Measurements from ENCODE around the gene POM121L2.
A peak's percentile ranks its signal among the peaks of the same experiment; 100 is the strongest.

The POM121L2 gene

GRCh38 chr6:27286141-27286540 is 25.9 kb downstream of the POM121L2 start:
- Histone ChIP-seq H3K4me1 (ENCODE audit: control extremely low read depth in 1 of 4, control insufficient read depth in 4 of 4, insufficient read depth in 4 of 4, low read length in 3 of 4) (no peaks in the 10 kb centered on the region), H3K27me3 (replicated peaks in 2 of 5; ENCODE audit: control insufficient read depth in 4 of 5, insufficient read depth in 5 of 5, low read length in 4 of 5) (peaks cover 39 to 97% (median 62%) of the 10 kb centered on the region in 5 experiments), H3K27ac (ENCODE audit: insufficient read depth in 1 of 2, low read depth in 1 of 2, low read length in 2 of 2, poor library complexity in 1 of 2, severe bottlenecking in 2 of 2) (no peak overlapping the region), H3K36me3 (ENCODE audit: control insufficient read depth in 4 of 4, insufficient read depth in 4 of 4, low read length in 3 of 4) (no peaks in the 10 kb centered on the region), H3K4me3 (ENCODE audit: control insufficient read depth in 1 of 7, extremely low read depth in 1 of 7, insufficient read depth in 4 of 7, low read depth in 2 of 7, low read length in 6 of 7) (no peak overlapping the region), H3K9me3 (ENCODE audit: control extremely low read depth in 1 of 5, control insufficient read depth in 4 of 5, insufficient read depth in 2 of 5, low read depth in 1 of 5, low read length in 4 of 5) (peaks cover 5 to 44% (median 16%) of the 10 kb centered on the region in 5 experiments)
- ChIA-PET CTCF (interaction anchor here (0.9 kb wide), 1 partner anchor 267 kb away, joined by 3 read pairs; no protein-coding TSS in a partner anchor), POLR2A (no interaction called here)
- WGBS (ENCODE audit: insufficient coverage), result 100% methylated on average over 1 of the region's 2 CpGs
- DNase-seq, result no peak

GRCh38 chr6:27283279-27283678 is 28.8 kb downstream of the POM121L2 start:
- POLR2A ChIA-PET, result no interaction called here
- CTCF ChIA-PET, result no interaction called here

DNA sequence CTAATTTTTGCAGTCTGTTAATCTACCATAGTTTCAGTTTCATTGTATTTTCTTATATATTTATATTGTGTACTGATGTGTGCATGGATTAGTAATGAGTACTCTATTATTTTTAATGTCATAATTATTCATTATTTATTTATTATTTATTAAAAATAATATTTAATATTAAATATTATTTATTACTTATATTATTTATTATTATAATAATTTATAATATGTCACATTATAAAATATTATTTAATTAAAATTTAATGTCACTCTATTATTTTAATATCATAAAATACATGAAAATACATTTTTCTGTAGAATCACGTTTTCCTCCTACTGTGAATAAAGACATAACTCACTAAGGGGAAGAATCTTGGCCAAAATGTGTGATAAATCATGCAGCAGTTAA is 30.5 kb downstream of the POM121L2 start:
- H3K36me3 ChIP-seq (ENCODE audit: control insufficient read depth in 4 of 4, insufficient read depth in 4 of 4, low read length in 3 of 4), result no peaks in the 10 kb centered on the region
- peaks cover 0 to 12% (median 8%) of the 10 kb centered on the region in 4 experiments for H3K4me1 ChIP-seq (ENCODE audit: control extremely low read depth in 1 of 4, control insufficient read depth in 4 of 4, insufficient read depth in 4 of 4, low read length in 3 of 4)
- POLR2A ChIA-PET, result no interaction called here
- H3K9me3 ChIP-seq (ENCODE audit: control extremely low read depth in 1 of 5, control insufficient read depth in 4 of 5, insufficient read depth in 2 of 5, low read depth in 1 of 5, low read length in 4 of 5), result peaks cover 5 to 36% (median 13%) of the 10 kb centered on the region in 5 experiments
- no peak overlapping the region for H3K27ac ChIP-seq (ENCODE audit: insufficient read depth in 1 of 2, low read depth in 1 of 2, low read length in 2 of 2, poor library complexity in 1 of 2, severe bottlenecking in 2 of 2)
- no CpG with 5 or more reads among the region's 1 CpG for WGBS (ENCODE audit: insufficient coverage)
- no peak overlapping the region for H3K4me3 ChIP-seq (ENCODE audit: control insufficient read depth in 1 of 7, extremely low read depth in 1 of 7, insufficient read depth in 4 of 7, low read depth in 2 of 7, low read length in 6 of 7)
- CTCF ChIA-PET, result no interaction called here
- DNase-seq, result no peak
- H3K27me3 ChIP-seq (replicated peaks in 2 of 5; ENCODE audit: control insufficient read depth in 4 of 5, insufficient read depth in 5 of 5, low read length in 4 of 5), result peaks cover 30 to 95% (median 53%) of the 10 kb centered on the region in 5 experiments

More at GRCh38 chr6:27283279-27283678, 28.8 kb downstream of the POM121L2 start:
- H3K27me3 ChIP-seq (replicated peaks in 2 of 5; ENCODE audit: control insufficient read depth in 4 of 5, insufficient read depth in 5 of 5, low read length in 4 of 5), result peaks cover 32 to 95% (median 53%) of the 10 kb centered on the region in 5 experiments
- H3K4me1 ChIP-seq (ENCODE audit: control extremely low read depth in 1 of 4, control insufficient read depth in 4 of 4, insufficient read depth in 4 of 4, low read length in 3 of 4), result peaks cover 0 to 12% (median 8%) of the 10 kb centered on the region in 4 experiments
- H3K27ac ChIP-seq (ENCODE audit: insufficient read depth in 1 of 2, low read depth in 1 of 2, low read length in 2 of 2, poor library complexity in 1 of 2, severe bottlenecking in 2 of 2), result no peak overlapping the region
- no peak overlapping the region for H3K4me3 ChIP-seq (ENCODE audit: control insufficient read depth in 1 of 7, extremely low read depth in 1 of 7, insufficient read depth in 4 of 7, low read depth in 2 of 7, low read length in 6 of 7)
- peaks cover 5 to 39% (median 13%) of the 10 kb centered on the region in 5 experiments for H3K9me3 ChIP-seq (ENCODE audit: control extremely low read depth in 1 of 5, control insufficient read depth in 4 of 5, insufficient read depth in 2 of 5, low read depth in 1 of 5, low read length in 4 of 5)
- no peaks in the 10 kb centered on the region for H3K36me3 ChIP-seq (ENCODE audit: control insufficient read depth in 4 of 4, insufficient read depth in 4 of 4, low read length in 3 of 4)
- 12% methylated on average over 15 of the region's 16 CpGs for WGBS (ENCODE audit: insufficient coverage)
- no peak for DNase-seq

GRCh38 chr6:27281105-27281539 is 31.0 kb downstream of the POM121L2 start:
- Histone ChIP-seq H3K27ac (ENCODE audit: insufficient read depth in 1 of 2, low read depth in 1 of 2, low read length in 2 of 2, poor library complexity in 1 of 2, severe bottlenecking in 2 of 2) (no peak overlapping the region), H3K4me1 (ENCODE audit: control extremely low read depth in 1 of 4, control insufficient read depth in 4 of 4, insufficient read depth in 4 of 4, low read length in 3 of 4) (peaks cover 0 to 12% (median 8%) of the 10 kb centered on the region in 4 experiments), H3K27me3 (replicated peaks in 2 of 5; ENCODE audit: control insufficient read depth in 4 of 5, insufficient read depth in 5 of 5, low read length in 4 of 5) (peaks cover 27 to 95% (median 51%) of the 10 kb centered on the region in 5 experiments), H3K4me3 (ENCODE audit: control insufficient read depth in 1 of 7, extremely low read depth in 1 of 7, insufficient read depth in 4 of 7, low read depth in 2 of 7, low read length in 6 of 7) (no peak overlapping the region), H3K9me3 (ENCODE audit: control extremely low read depth in 1 of 5, control insufficient read depth in 4 of 5, insufficient read depth in 2 of 5, low read depth in 1 of 5, low read length in 4 of 5) (peaks cover 5 to 33% (median 9%) of the 10 kb centered on the region in 5 experiments), H3K36me3 (ENCODE audit: control insufficient read depth in 4 of 4, insufficient read depth in 4 of 4, low read length in 3 of 4) (no peaks in the 10 kb centered on the region)
- CTCF ChIA-PET, result no interaction called here
- POLR2A ChIA-PET, result no interaction called here
- DNase-seq, result no peak
- WGBS (ENCODE audit: insufficient coverage), result 10% methylated on average over 7 of the region's 13 CpGs

DNA sequence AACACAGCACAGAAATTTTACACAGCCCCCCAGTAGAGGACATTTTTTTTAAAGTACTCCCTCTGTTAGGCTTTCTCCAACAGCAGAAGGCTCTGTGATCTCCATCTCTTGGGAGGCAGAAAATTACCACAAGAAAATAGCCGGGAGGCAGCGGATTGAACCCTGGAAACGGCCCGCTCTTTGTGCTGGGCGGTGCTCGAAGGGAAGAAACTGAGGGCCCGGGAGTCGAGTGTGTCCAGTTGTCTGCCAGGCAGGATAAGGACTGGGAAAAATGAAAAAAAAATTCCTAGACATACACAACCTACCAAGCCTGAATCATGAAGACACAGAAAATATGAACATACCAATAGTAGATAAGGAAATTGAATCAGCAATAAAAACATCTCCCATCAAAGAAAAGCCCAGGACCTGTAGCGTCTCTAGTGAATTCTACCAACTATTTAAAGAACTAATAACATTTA is 31.5 kb downstream of the POM121L2 start:
- Histone ChIP-seq H3K9me3 (ENCODE audit: control extremely low read depth in 1 of 5, control insufficient read depth in 4 of 5, insufficient read depth in 2 of 5, low read depth in 1 of 5, low read length in 4 of 5) (peaks cover 5 to 32% (median 7%) of the 10 kb centered on the region in 5 experiments), H3K27me3 (replicated peaks in 2 of 5; ENCODE audit: control insufficient read depth in 4 of 5, insufficient read depth in 5 of 5, low read length in 4 of 5) (peaks cover 27 to 95% (median 48%) of the 10 kb centered on the region in 5 experiments)
- 17% methylated on average over 4 of the region's 9 CpGs for WGBS (ENCODE audit: insufficient coverage)

GRCh38 chr6:27280064-27280539 is 32.0 kb downstream of the POM121L2 start:
- POLR2A ChIA-PET, result no interaction called here
- Histone ChIP-seq H3K4me1 (ENCODE audit: control extremely low read depth in 1 of 4, control insufficient read depth in 4 of 4, insufficient read depth in 4 of 4, low read length in 3 of 4) (peaks cover 0 to 12% (median 8%) of the 10 kb centered on the region in 4 experiments), H3K36me3 (ENCODE audit: control insufficient read depth in 4 of 4, insufficient read depth in 4 of 4, low read length in 3 of 4) (no peaks in the 10 kb centered on the region), H3K9me3 (ENCODE audit: control extremely low read depth in 1 of 5, control insufficient read depth in 4 of 5, insufficient read depth in 2 of 5, low read depth in 1 of 5, low read length in 4 of 5) (peaks cover 5 to 29% (median 7%) of the 10 kb centered on the region in 5 experiments), H3K27me3 (replicated peaks in 2 of 5; ENCODE audit: control insufficient read depth in 4 of 5, insufficient read depth in 5 of 5, low read length in 4 of 5) (peaks cover 29 to 94% (median 50%) of the 10 kb centered on the region in 5 experiments), H3K4me3 (ENCODE audit: control insufficient read depth in 1 of 7, extremely low read depth in 1 of 7, insufficient read depth in 4 of 7, low read depth in 2 of 7, low read length in 6 of 7) (peak overlapping the region in 4 of 7 experiments; percentile 12 to 53 (median 33)), H3K27ac (ENCODE audit: insufficient read depth in 1 of 2, low read depth in 1 of 2, low read length in 2 of 2, poor library complexity in 1 of 2, severe bottlenecking in 2 of 2) (no peak overlapping the region)
- DNase-seq, result peak; percentile 43 to 70 (median 67)
- WGBS (ENCODE audit: insufficient coverage), result 0% methylated on average over 10 of the region's 17 CpGs
- CTCF ChIA-PET, result no interaction called here

More for the DNA sequence above, 31.5 kb downstream of the POM121L2 start:
- DNase-seq, result no peak
- Histone ChIP-seq H3K4me3 (ENCODE audit: control insufficient read depth in 1 of 7, extremely low read depth in 1 of 7, insufficient read depth in 4 of 7, low read depth in 2 of 7, low read length in 6 of 7) (peak overlapping the region in 1 of 7 experiments; percentile 40), H3K27ac (ENCODE audit: insufficient read depth in 1 of 2, low read depth in 1 of 2, low read length in 2 of 2, poor library complexity in 1 of 2, severe bottlenecking in 2 of 2) (no peak overlapping the region), H3K4me1 (ENCODE audit: control extremely low read depth in 1 of 4, control insufficient read depth in 4 of 4, insufficient read depth in 4 of 4, low read length in 3 of 4) (peaks cover 0 to 12% (median 8%) of the 10 kb centered on the region in 4 experiments), H3K36me3 (ENCODE audit: control insufficient read depth in 4 of 4, insufficient read depth in 4 of 4, low read length in 3 of 4) (no peaks in the 10 kb centered on the region)
- ChIA-PET POLR2A (no interaction called here), CTCF (no interaction called here)

GRCh38 chr6:27279513-27280063 is 32.5 kb downstream of the POM121L2 start:
- ChIA-PET CTCF (no interaction called here), POLR2A (no interaction called here)
- DNase-seq, result no peak
- 0% methylated on average over 12 of the region's 24 CpGs for WGBS (ENCODE audit: insufficient coverage)
- Histone ChIP-seq H3K4me1 (ENCODE audit: control extremely low read depth in 1 of 4, control insufficient read depth in 4 of 4, insufficient read depth in 4 of 4, low read length in 3 of 4) (peaks cover 0 to 12% (median 8%) of the 10 kb centered on the region in 4 experiments), H3K4me3 (ENCODE audit: control insufficient read depth in 1 of 7, extremely low read depth in 1 of 7, insufficient read depth in 4 of 7, low read depth in 2 of 7, low read length in 6 of 7) (peak overlapping the region in 4 of 7 experiments; percentile 12 to 53 (median 33)), H3K9me3 (ENCODE audit: control extremely low read depth in 1 of 5, control insufficient read depth in 4 of 5, insufficient read depth in 2 of 5, low read depth in 1 of 5, low read length in 4 of 5) (peaks cover 5 to 29% (median 6%) of the 10 kb centered on the region in 5 experiments), H3K27me3 (replicated peaks in 2 of 5; ENCODE audit: control insufficient read depth in 4 of 5, insufficient read depth in 5 of 5, low read length in 4 of 5) (peaks cover 33 to 94% (median 51%) of the 10 kb centered on the region in 5 experiments), H3K36me3 (ENCODE audit: control insufficient read depth in 4 of 4, insufficient read depth in 4 of 4, low read length in 3 of 4) (no peaks in the 10 kb centered on the region), H3K27ac (ENCODE audit: insufficient read depth in 1 of 2, low read depth in 1 of 2, low read length in 2 of 2, poor library complexity in 1 of 2, severe bottlenecking in 2 of 2) (peak overlapping the region in 1 of 2 experiments; percentile 54)

All from common myeloid progenitor, CD34-positive (primary cell).